ENCODE data around the gene CHST11.
"Not testable (repeated sequence)": the region's sequence is repeated elsewhere in the genome, so short reads cannot be mapped to it uniquely, and the experiment has no call there.

The CHST11 gene

GRCh38 chr12:104785886-104786285, 329.1 kb downstream of the CHST11 start:
- no peak for DNase-seq

- no peak for DNase-seq
Observed at GRCh38 chr12:104786352-104786751, 329.6 kb downstream of the CHST11 start.

GRCh38 chr12:104788840-104789271, 332.1 kb downstream of the CHST11 start:
- no peak for DNase-seq

- DNase-seq, result no peak
Observed at GRCh38 chr12:104790296-104791125, 333.8 kb downstream of the CHST11 start.

- no peak for DNase-seq
Observed at GRCh38 chr12:104792570-104792969, 335.8 kb downstream of the CHST11 start.

- DNase-seq, result no peak
Observed at GRCh38 chr12:104793285-104793684, 336.5 kb downstream of the CHST11 start.

GRCh38 chr12:104793968-104794367, 337.2 kb downstream of the CHST11 start:
- DNase-seq, result no peak

- DNase-seq, result no peak
Observed at GRCh38 chr12:104796475-104796862, 339.7 kb downstream of the CHST11 start.

- no peak for DNase-seq
Observed at GRCh38 chr12:104799458-104799857, 342.7 kb downstream of the CHST11 start.

GRCh38 chr12:104801005-104801404, 344.3 kb downstream of the CHST11 start:
- no peak for DNase-seq

- no peak for DNase-seq
Observed at GRCh38 chr12:104801427-104801826, 344.7 kb downstream of the CHST11 start.

GRCh38 chr12:104802208-104802607, 345.5 kb downstream of the CHST11 start:
- DNase-seq, result no peak

GRCh38 chr12:104805186-104805585, 348.4 kb downstream of the CHST11 start:
- no peak for DNase-seq

- DNase-seq, result not testable (repeated sequence)
Observed at GRCh38 chr12:104806194-104806593, 349.4 kb downstream of the CHST11 start.

- no peak for DNase-seq
Observed at GRCh38 chr12:104809251-104809650, 352.5 kb downstream of the CHST11 start.

GRCh38 chr12:104809706-104810385, 353.1 kb downstream of the CHST11 start:
- DNase-seq, result no peak
